AG04449 (cell line): ENCODE results near the gene TMPRSS6.

Experiments
- CTCF ChIA-PET: fragments of 350-600 bp; formaldehyde crosslinking; extraction: SDS; loops from one replicate; lab custom pipeline; 2021; ENCODE audit warnings: antibody characterized with exemption; lab: Yijun Ruan, JAX
- POLR2A ChIA-PET: fragments of 400-600, 350-600 bp; formaldehyde crosslinking; extraction: SDS; loops from one replicate; lab custom pipeline; 2020; ENCODE audit warnings: antibody characterized with exemption, inconsistent platforms; lab: Yijun Ruan, JAX
- DNase-seq: peaks from one replicate; pipeline ENCODE4 v3.0.0-alpha.2; 2010; ENCODE audit warnings: low read depth, low spot score
- H3K4me3 ChIP-seq: 2 replicates; pipeline ENCODE4 v1.5.1; 2011; ENCODE audit warnings: low read depth, mild to moderate bottlenecking, control low read depth, low read length
- TF ChIP-seq, protein P1 (sequence below): IDR thresholded peaks from one replicate; pipeline ENCODE4 v1.5.1; 2011; ENCODE audit warnings: mild to moderate bottlenecking, moderate library complexity, low read length, control low read depth, inconsistent platforms; ENCODE audit not compliant: insufficient read depth; ENCODE audit errors: missing control alignments

Gene TMPRSS6

GRCh38 chr22:37121887-37122591 lies 12.5 kb upstream of the TMPRSS6 start:
- POLR2A ChIA-PET = no interaction called here
- TF ChIP-seq, protein P1, sequence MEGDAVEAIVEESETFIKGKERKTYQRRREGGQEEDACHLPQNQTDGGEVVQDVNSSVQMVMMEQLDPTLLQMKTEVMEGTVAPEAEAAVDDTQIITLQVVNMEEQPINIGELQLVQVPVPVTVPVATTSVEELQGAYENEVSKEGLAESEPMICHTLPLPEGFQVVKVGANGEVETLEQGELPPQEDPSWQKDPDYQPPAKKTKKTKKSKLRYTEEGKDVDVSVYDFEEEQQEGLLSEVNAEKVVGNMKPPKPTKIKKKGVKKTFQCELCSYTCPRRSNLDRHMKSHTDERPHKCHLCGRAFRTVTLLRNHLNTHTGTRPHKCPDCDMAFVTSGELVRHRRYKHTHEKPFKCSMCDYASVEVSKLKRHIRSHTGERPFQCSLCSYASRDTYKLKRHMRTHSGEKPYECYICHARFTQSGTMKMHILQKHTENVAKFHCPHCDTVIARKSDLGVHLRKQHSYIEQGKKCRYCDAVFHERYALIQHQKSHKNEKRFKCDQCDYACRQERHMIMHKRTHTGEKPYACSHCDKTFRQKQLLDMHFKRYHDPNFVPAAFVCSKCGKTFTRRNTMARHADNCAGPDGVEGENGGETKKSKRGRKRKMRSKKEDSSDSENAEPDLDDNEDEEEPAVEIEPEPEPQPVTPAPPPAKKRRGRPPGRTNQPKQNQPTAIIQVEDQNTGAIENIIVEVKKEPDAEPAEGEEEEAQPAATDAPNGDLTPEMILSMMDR = no peak
- H3K4me3 ChIP-seq = no peak overlapping the region
- DNase-seq = no peak
- CTCF ChIA-PET = interaction anchor here (1.0 to 2.3 kb wide), 8 partner anchors 11 to 78 kb away, joined by 3 to 8 read pairs (median 3); no protein-coding TSS in a partner anchor

DNA sequence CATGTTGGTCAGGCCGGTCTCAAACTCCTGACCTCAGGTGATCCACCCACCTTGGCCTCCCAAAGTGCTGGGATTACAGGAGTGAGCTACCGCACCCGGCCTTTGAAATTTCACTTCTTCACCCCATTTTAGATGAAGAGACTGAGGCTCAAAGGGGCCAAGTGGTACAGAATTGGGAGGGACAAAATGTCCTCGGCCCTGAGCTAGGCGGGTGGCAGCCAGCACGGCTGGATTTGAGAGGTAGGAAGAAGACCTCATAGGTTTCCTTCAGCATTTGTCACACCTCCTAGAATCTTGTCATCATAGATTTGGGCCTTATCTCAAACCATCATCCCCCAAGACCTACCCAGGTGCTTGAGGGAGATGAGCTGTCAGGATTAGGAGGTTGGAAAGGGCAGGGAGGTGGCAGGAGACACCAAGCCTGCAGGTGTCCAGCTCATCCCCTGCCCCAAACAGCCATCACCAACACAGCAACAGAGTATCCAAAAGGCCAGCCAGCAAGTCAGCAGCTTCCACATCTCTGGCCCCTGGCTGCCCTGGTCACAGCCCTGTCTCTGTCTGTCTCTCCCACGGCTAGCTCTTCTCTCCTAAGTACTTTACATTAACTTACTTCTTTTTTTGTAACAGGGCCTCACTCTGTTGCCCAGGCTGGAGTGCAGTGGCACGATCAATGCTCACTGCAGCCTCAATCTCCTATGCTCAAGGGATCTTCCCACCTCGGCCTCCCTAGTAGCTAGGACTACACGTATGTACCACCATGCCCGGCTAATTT lies 11.2 kb upstream of the TMPRSS6 start:
- no peak for DNase-seq
- no peak overlapping the region for H3K4me3 ChIP-seq
- POLR2A ChIA-PET = no interaction called here
- TF ChIP-seq, protein P1 = no peak
- CTCF ChIA-PET = interaction anchor here (1.0 to 1.2 kb wide), 2 partner anchors 74 to 78 kb away, joined by 3 to 6 read pairs; no protein-coding TSS in a partner anchor

GRCh38 chr22:37119872-37120271 lies 10.4 kb upstream of the TMPRSS6 start:
- POLR2A ChIA-PET = no interaction called here
- no peak for DNase-seq
- CTCF ChIA-PET = no interaction called here
- TF ChIP-seq, protein P1 = no peak
- H3K4me3 ChIP-seq = no peak overlapping the region

- DNase-seq = no peak
- H3K4me3 ChIP-seq = no peak overlapping the region
- TF ChIP-seq, protein P1 = no peak
- CTCF ChIA-PET = no interaction called here
- POLR2A ChIA-PET = no interaction called here
Measured at GRCh38 chr22:37118083-37118482, 8.6 kb upstream of the TMPRSS6 start.

DNA sequence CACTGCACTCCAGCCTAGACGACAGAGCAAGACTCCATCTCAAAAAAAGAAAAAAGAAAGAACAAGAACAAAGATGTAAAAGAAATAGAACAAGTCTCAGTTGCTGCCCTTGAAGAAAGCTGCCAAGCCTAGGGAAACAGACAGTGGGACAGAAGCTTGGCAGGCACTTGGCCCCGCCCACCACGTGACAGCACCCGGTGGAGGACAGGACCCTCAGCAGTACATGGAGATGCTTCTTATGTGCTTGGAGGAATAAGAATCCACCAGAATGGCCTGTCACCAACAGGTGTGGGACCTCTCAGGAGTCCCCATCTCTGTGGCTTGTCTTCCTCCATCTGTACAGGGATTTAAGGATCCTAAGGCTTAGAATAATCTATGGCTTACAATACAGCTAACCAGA lies 7.6 kb upstream of the TMPRSS6 start:
- H3K4me3 ChIP-seq = no peak overlapping the region
- POLR2A ChIA-PET = interaction anchor here (0.6 kb wide), 1 partner anchor 63 kb away, joined by 3 read pairs; no protein-coding TSS in a partner anchor
- TF ChIP-seq, protein P1 = no peak
- CTCF ChIA-PET = interaction anchor here (1.2 kb wide), 1 partner anchor 10 kb away, joined by 3 read pairs; no protein-coding TSS in a partner anchor
- no peak for DNase-seq

DNA sequence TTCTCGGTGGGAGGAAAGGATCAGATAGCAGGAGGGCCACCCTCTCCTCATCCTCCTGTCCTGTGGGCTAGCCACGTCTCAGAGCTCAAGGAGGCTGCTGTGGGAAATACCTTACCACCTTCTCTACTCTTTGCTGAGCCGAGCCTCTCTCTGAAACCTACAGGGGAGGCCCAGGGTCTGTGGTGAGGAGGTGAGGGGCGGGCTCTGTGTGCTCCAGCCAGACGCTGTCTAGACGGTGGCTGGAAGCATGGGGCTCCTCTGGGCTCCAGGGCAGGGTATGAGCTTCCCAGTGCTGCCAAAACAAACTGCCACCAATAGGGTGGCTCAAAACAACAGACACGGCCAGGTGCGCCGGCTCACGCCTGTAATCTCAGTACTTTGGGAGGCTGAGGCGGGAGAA lies 5.5 kb upstream of the TMPRSS6 start:
- POLR2A ChIA-PET = no interaction called here
- H3K4me3 ChIP-seq = no peak overlapping the region
- TF ChIP-seq, protein P1 = no peak
- no peak for DNase-seq
- CTCF ChIA-PET = no interaction called here
